HL-60 (cell line): ENCODE measurements around the gene RPE65.

Experiments used
- DNase-seq, 2 experiments: peaks; one replicate each; pipeline ENCODE4 v3.0.0-alpha.2; 2010 to 2020; ENCODE audit warnings: low read depth in 1 of 2, low spot score in 1 of 2
- H3K27ac ChIP-seq: fragments of 250-450 bp; sonication (Bioruptor Pico); replicated peaks from 2 replicates; pipeline ENCODE4 v1.5.1; 2020; ENCODE audit warnings: mild to moderate bottlenecking, moderate library complexity
- H3K27me3 ChIP-seq: fragments of 250-450 bp; sonication (Bioruptor Pico); 2 replicates; pipeline ENCODE4 v1.5.1; 2021; ENCODE audit warnings: mild to moderate bottlenecking, moderate library complexity; ENCODE audit not compliant: insufficient read depth, poor library complexity, severe bottlenecking
- H3K4me3 ChIP-seq: replicated peaks from 2 replicates; pipeline ENCODE4 v1.5.1; 2011; ENCODE audit warnings: mild to moderate bottlenecking, control low read depth, low read length; ENCODE audit not compliant: insufficient read depth
- GABPA ChIP-seq: IDR thresholded peaks from 2 replicates; pipeline ENCODE4 v1.6.1; 2012; ENCODE audit warnings: low read depth
- POLR2AphosphoS5 ChIP-seq: IDR thresholded peaks from 2 replicates; pipeline ENCODE4 v1.6.1; 2012; ENCODE audit warnings: low read depth
- SPI1 ChIP-seq: IDR thresholded peaks from 2 replicates; pipeline ENCODE4 v1.6.1; 2012; ENCODE audit warnings: low read depth, mild to moderate bottlenecking, borderline replicate concordance
- TF ChIP-seq, protein P1 (sequence below): IDR thresholded peaks from one replicate; pipeline ENCODE4 v1.5.1; 2011; ENCODE audit warnings: low read length, control low read depth, inconsistent platforms; ENCODE audit not compliant: insufficient read depth
- TF ChIP-seq, protein P2 (sequence below): IDR thresholded peaks from 2 replicates; pipeline ENCODE4 v1.6.1; 2012; ENCODE audit warnings: low read depth; ENCODE audit not compliant: insufficient replicate concordance

Gene RPE65

DNA sequence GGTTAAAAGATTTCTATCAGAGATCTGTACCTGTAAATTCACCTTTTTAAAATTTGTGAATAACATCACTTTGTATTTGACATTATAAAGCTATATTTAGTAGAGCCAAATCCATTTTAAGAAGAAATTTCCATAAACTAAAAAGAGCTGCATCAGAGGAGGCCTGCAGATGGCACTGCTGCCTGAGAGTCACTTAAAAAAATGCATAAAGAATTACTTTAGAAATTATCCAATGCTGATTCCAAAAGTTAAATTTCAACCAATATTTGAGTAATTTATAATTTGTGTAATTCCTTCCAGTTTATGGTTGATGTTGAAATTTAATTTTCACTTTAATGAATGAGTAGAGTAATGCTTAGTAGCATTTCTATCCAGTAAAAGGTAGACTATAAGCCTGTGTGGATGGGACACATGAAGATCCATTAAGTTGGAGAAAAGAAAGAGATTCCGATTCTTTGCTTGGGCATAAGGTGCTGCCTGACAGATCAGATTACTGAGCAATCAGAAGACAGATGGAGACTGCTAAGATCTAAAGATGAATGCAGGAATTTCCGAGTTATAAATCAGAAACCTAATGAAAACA is 20.7 kb upstream of the RPE65 start:
- Histone ChIP-seq H3K4me3 (no peak overlapping the region), H3K27me3 (no peaks in the 10 kb centered on the region), H3K27ac (no peak overlapping the region)
- TF ChIP-seq, protein P1, sequence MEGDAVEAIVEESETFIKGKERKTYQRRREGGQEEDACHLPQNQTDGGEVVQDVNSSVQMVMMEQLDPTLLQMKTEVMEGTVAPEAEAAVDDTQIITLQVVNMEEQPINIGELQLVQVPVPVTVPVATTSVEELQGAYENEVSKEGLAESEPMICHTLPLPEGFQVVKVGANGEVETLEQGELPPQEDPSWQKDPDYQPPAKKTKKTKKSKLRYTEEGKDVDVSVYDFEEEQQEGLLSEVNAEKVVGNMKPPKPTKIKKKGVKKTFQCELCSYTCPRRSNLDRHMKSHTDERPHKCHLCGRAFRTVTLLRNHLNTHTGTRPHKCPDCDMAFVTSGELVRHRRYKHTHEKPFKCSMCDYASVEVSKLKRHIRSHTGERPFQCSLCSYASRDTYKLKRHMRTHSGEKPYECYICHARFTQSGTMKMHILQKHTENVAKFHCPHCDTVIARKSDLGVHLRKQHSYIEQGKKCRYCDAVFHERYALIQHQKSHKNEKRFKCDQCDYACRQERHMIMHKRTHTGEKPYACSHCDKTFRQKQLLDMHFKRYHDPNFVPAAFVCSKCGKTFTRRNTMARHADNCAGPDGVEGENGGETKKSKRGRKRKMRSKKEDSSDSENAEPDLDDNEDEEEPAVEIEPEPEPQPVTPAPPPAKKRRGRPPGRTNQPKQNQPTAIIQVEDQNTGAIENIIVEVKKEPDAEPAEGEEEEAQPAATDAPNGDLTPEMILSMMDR, result peak; percentile 4
- TF ChIP-seq POLR2AphosphoS5 (no peak), GABPA (no peak), SPI1 (no peak)
- TF ChIP-seq, protein P2, sequence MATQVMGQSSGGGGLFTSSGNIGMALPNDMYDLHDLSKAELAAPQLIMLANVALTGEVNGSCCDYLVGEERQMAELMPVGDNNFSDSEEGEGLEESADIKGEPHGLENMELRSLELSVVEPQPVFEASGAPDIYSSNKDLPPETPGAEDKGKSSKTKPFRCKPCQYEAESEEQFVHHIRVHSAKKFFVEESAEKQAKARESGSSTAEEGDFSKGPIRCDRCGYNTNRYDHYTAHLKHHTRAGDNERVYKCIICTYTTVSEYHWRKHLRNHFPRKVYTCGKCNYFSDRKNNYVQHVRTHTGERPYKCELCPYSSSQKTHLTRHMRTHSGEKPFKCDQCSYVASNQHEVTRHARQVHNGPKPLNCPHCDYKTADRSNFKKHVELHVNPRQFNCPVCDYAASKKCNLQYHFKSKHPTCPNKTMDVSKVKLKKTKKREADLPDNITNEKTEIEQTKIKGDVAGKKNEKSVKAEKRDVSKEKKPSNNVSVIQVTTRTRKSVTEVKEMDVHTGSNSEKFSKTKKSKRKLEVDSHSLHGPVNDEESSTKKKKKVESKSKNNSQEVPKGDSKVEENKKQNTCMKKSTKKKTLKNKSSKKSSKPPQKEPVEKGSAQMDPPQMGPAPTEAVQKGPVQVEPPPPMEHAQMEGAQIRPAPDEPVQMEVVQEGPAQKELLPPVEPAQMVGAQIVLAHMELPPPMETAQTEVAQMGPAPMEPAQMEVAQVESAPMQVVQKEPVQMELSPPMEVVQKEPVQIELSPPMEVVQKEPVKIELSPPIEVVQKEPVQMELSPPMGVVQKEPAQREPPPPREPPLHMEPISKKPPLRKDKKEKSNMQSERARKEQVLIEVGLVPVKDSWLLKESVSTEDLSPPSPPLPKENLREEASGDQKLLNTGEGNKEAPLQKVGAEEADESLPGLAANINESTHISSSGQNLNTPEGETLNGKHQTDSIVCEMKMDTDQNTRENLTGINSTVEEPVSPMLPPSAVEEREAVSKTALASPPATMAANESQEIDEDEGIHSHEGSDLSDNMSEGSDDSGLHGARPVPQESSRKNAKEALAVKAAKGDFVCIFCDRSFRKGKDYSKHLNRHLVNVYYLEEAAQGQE, result no peak
- DNase-seq, result no peak

DNA sequence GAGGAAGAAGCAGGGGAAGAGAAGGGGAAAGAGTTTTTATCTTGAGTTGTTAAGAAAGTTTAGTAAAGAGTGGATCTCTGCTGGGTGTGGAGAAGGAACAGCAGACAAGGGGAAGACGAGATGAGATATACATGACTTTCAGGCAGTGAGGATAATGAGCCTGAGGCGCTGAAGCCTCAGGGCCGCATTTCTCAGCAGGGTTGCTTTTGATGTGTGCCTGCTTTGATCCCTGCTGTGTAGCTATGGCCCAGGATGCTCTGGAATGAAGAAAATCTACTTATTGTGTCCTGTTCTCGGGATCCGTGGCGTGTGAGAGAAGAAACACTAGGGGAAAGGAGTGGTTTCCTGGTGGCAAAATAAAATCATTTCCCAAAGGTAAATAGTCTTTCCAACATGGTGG is 15.1 kb upstream of the RPE65 start:
- Histone ChIP-seq H3K27me3 (no peaks in the 10 kb centered on the region), H3K27ac (no peak overlapping the region), H3K4me3 (no peak overlapping the region)
- DNase-seq, result no peak
- TF ChIP-seq, protein P1, result no peak
- TF ChIP-seq SPI1 (no peak), GABPA (no peak), POLR2AphosphoS5 (no peak)
- TF ChIP-seq, protein P2, result no peak

DNA sequence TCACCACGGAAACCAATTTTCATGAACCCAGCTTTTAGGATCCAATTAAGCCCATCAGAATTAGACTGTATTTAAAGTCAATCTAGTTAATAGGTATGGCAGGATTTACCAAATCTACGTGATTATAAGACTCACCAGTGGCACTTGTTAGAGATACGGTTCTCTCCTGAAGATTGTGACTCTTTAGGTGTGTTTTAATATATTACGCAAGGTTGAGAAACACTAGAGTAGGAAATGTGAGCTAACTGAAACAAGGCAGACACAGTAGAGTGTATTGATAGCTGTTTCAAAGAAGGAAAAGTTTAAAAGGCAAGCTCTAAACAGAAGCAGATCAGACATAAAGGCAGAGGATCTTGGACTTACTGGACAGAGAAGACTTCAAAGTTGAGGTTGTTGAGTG is 11.2 kb upstream of the RPE65 start:
- H3K27me3 ChIP-seq, result peaks cover 5% of the 10 kb centered on the region
- no peak overlapping the region for H3K4me3 ChIP-seq
- H3K27ac ChIP-seq, result no peak overlapping the region
- no peak for DNase-seq
- TF ChIP-seq GABPA (no peak), POLR2AphosphoS5 (no peak), SPI1 (no peak)
- TF ChIP-seq, protein P1, result no peak
- TF ChIP-seq, protein P2, result no peak
